Ovary (tissue), 9 donors: ENCODE results near the gene ABCA10. TPM values are rescaled to one million over a fixed set of nuclear protein-coding genes. Genes with fewer than 3 reads are reported as not detected.

Experiments used
- DNase-seq, 5 donors: peaks; one replicate each; pipeline ENCODE4 v3.0.0-alpha.2; 2019 to 2020
- H3K27ac ChIP-seq, 2 donors: fragments of 200-600 bp; one replicate each; pipeline versions ENCODE4 v1.5.1 to v1.8.0; 2019 to 2022
- H3K27me3 ChIP-seq: fragments of 200-600 bp; one replicate; pipeline ENCODE4 v1.8.0; 2022
- H3K36me3 ChIP-seq: fragments of 200-600 bp; sonication (generic); one replicate; pipeline ENCODE4 v1.5.1; 2019
- H3K4me1 ChIP-seq: one replicate; pipeline ENCODE4 v1.8.1; 2013; ENCODE audit warnings: mild to moderate bottlenecking, moderate library complexity; ENCODE audit not compliant: insufficient read depth
- H3K4me3 ChIP-seq: fragments of 200-600 bp; sonication (generic); one replicate; pipeline ENCODE4 v1.5.1; 2017
- H3K9me3 ChIP-seq, 2 donors: fragments of 200-600 bp in 1 of 2; sonication (generic) in 1 of 2; one replicate each; pipeline versions ENCODE4 v1.5.1 to v1.8.1; 2013 to 2019; ENCODE audit warnings: mild to moderate bottlenecking in 1 of 2, moderate library complexity in 1 of 2
- CTCF ChIP-seq, 3 donors: fragments of 450-650 bp in 2 of 3; fragments of 200-600 bp in 1 of 3; IDR thresholded peaks; one replicate each; pipeline versions ENCODE4 v1.5.1 to v1.8.0; 2016 to 2022; ENCODE audit warnings: antibody characterized with exemption in 3 of 3, mild to moderate bottlenecking in 1 of 3
- EP300 ChIP-seq: sonication (generic); formaldehyde crosslinking; IDR thresholded peaks from one replicate; pipeline ENCODE4 v1.6.1; 2017; ENCODE audit warnings: antibody characterized with exemption
- POLR2A ChIP-seq: fragments of 450-650 bp; IDR thresholded peaks from one replicate; pipeline ENCODE4 v1.6.1; 2017; ENCODE audit warnings: antibody characterized with exemption, mild to moderate bottlenecking, moderate library complexity
- WGBS, 3 donors: extraction: QIAGEN DNeasy Blood & Tissue Kit in 1 of 3; methylation state at CpG; one replicate each; pipeline versions ENCODE4 v1.1.5 to v1.1.7; 2013 to 2017; 5-methylcytosine and 5-hydroxymethylcytosine counted together
- intact Hi-C, 4 donors: fragments of 100-400 bp; cut with DNase I; formaldehyde crosslinking; loops; one replicate each; pipeline versions ENCODE4 v1.11.0 to v1.15.1; 2022 to 2023
- polyA plus RNA-seq, 2 donors: library from polyadenylated mRNA; stranded (reverse); fragments of 200-250 nt in 1 of 2; fragments of 350-450 nt in 1 of 2; fragmentation: Illumina TruSeq in 1 of 2; extraction: RNeasy Lipid Tissue Mini Kit (QIAGEN cat#74804) in 1 of 2; gene quantifications; one replicate each; pipeline ENCODE4 v1.2.3, GENCODE V29; 2013 to 2014
- total RNA-seq, 7 donors: library from RNA; depleted of rRNA in 2 of 7; stranded (reverse); fragments of >200 nt in 2 of 7; fragmentation: NEBNext Ultra II Directional in 3 of 7; extraction: Animal tissue kit (Norgen Biotek cat#: 25700) in 3 of 7; gene quantifications; one replicate each; pipeline versions ENCODE4 v1.1.0 to v1.2.4, GENCODE V29; 2016 to 2023
- donor health status: DM: no; HTN: no; CAD: no; lungs with moderate emphysema.
- donor health status: DM: no; HTN: no; CAD: no.
- donor health status: Bipolar disorder and iron deficiency.
- donor health status: DM: yes; HTN: yes; CAD: no.
- donor health status: DM: no; HTN: no; CAD: no.
- donor health status: DM: yes; HTN: yes; CAD: no.

The ABCA10 gene
- total and polyA plus RNA-seq, 9 donors: 18.8 to 65.7 (median 32.0) TPM

- peaks cover 0 to 6% of the 10 kb centered on the region in 2 donors for H3K9me3 ChIP-seq
- no peaks in the 10 kb centered on the region for H3K27me3 ChIP-seq
- peaks cover 2% of the 10 kb centered on the region for H3K4me1 ChIP-seq
- H3K36me3 ChIP-seq: no peaks in the 10 kb centered on the region
- H3K4me3 ChIP-seq: no peak overlapping the region
- no peak overlapping the region for H3K27ac ChIP-seq
- no peak for TF ChIP-seq POLR2A
- no peak for TF ChIP-seq EP300
- TF ChIP-seq CTCF (IDR thresholded peaks at IDR 0.05): no peak
- DNase-seq: no peak
- intact Hi-C loops: no loop called here
Measured at GRCh38 chr17:69232650-69233049, 4.0 kb upstream of the ABCA10 start.

- Histone ChIP-seq H3K4me3 (no peak overlapping the region), H3K27me3 (no peaks in the 10 kb centered on the region), H3K36me3 (no peaks in the 10 kb centered on the region), H3K27ac (no peak overlapping the region), H3K4me1 (peaks cover 2% of the 10 kb centered on the region), H3K9me3 (peaks cover 0 to 6% of the 10 kb centered on the region in 2 donors)
- no peak for TF ChIP-seq POLR2A
- no peak for TF ChIP-seq CTCF (IDR thresholded peaks at IDR 0.05)
- TF ChIP-seq EP300: no peak
- WGBS, 3 donors: 82 to 93% (median 90%) methylated on average over 1 of the region's 1 CpG
- DNase-seq: no peak
- intact Hi-C loops: no loop called here
Measured at GRCh38 chr17:69231521-69231920, 2.9 kb upstream of the ABCA10 start.

- Histone ChIP-seq H3K4me1 (peaks cover 2% of the 10 kb centered on the region), H3K36me3 (no peaks in the 10 kb centered on the region), H3K9me3 (peaks cover 0 to 6% of the 10 kb centered on the region in 2 donors), H3K27me3 (no peaks in the 10 kb centered on the region), H3K27ac (no peak overlapping the region), H3K4me3 (no peak overlapping the region)
- TF ChIP-seq POLR2A (no peak), EP300 (no peak), CTCF (IDR thresholded peaks at IDR 0.05) (no peak)
- no peak for DNase-seq
- WGBS, 3 donors: 95 to 98% (median 97%) methylated on average over 3 of the region's 3 CpGs
- intact Hi-C loops: no loop called here
Measured at GRCh38 chr17:69230939-69231338, 2.3 kb upstream of the ABCA10 start.

GRCh38 chr17:69228018-69228417 lies 606 bp downstream of the ABCA10 start:
- peaks cover 0 to 6% of the 10 kb centered on the region in 2 donors for H3K9me3 ChIP-seq
- intact Hi-C loops: no loop called here
- no peaks in the 10 kb centered on the region for H3K36me3 ChIP-seq
- peak overlapping the region in 1 of 2 donors; percentile 70 for H3K27ac ChIP-seq
- H3K4me3 ChIP-seq: peak overlapping the region; percentile 31
- no peaks in the 10 kb centered on the region for H3K27me3 ChIP-seq
- peaks cover 2% of the 10 kb centered on the region for H3K4me1 ChIP-seq
- DNase-seq: no peak
- no peak for TF ChIP-seq POLR2A
- no peak for TF ChIP-seq CTCF (IDR thresholded peaks at IDR 0.05)
- no peak for TF ChIP-seq EP300

- Histone ChIP-seq H3K4me3 (peak overlapping the region; percentile 31), H3K9me3 (peaks cover 0 to 2% of the 10 kb centered on the region in 2 donors), H3K27ac (peak overlapping the region in 1 of 2 donors; percentile 70), H3K27me3 (no peaks in the 10 kb centered on the region), H3K36me3 (no peaks in the 10 kb centered on the region), H3K4me1 (peaks cover 2% of the 10 kb centered on the region)
- TF ChIP-seq POLR2A (no peak), CTCF (IDR thresholded peaks at IDR 0.05) (no peak), EP300 (no peak)
- no peak for DNase-seq
- intact Hi-C loops: no loop called here
- 12 to 26% (median 13%) methylated on average over 2 of the region's 2 CpGs for WGBS, 3 donors
Measured at GRCh38 chr17:69227541-69227940, 1.1 kb downstream of the ABCA10 start.
